ENCODE measurements around the gene CIP2A. TPM values are rescaled to one million over a fixed set of nuclear protein-coding genes. Genes with fewer than 3 reads are reported as not detected.

Gene CIP2A
- total and polyA plus RNA-seq, 2 of the 4 experiments (the other 2 are of a cell fraction): 8.5 to 27.8 TPM

- ChIA-PET CTCF (interaction anchor here (0.6 kb wide), 1 partner anchor 38 kb away, joined by 3 read pairs; no protein-coding TSS in a partner anchor), POLR2A (ENCODE audit: unreplicated experiment) (no interaction called here)
Observed at GRCh38 chr3:108546247-108546646, 43.0 kb downstream of the CIP2A start.

More at GRCh38 chr3:108546247-108546646, 43.0 kb downstream of the CIP2A start:
- Histone ChIP-seq H2AFZ (replicated peaks; ENCODE audit: low read length, poor library complexity) (no peak overlapping the region), H4K5ac (ENCODE audit: low read depth, low read length) (no peak overlapping the region), H3K79me1 (ENCODE audit: low read depth in 1 of 2, low read length in 2 of 2) (peaks cover 0 to 5% of the 10 kb centered on the region in 2 experiments; a peak in 1 of 4 replicates), H3K56ac (ENCODE audit: extremely low read depth, insufficient read depth, low read length) (no peak overlapping the region), H2BK15ac (ENCODE audit: low read depth, low read length) (no peak overlapping the region), H3K36me3 (ENCODE audit: control insufficient read depth, insufficient read depth, low read length) (no peaks in the 10 kb centered on the region), H2BK20ac (ENCODE audit: low read depth, low read length) (no peak overlapping the region), H3K27me3 (ENCODE audit: control insufficient read depth, insufficient read depth, low read length) (no peaks in the 10 kb centered on the region), H4K91ac (ENCODE audit: insufficient read depth, low read depth, low read length) (no peak overlapping the region), H2BK120ac (ENCODE audit: low read depth, low read length) (no peak overlapping the region), H2AK9ac (replicated peaks; ENCODE audit: low read depth, low read length, poor library complexity) (no peak overlapping the region), H2AK5ac (ENCODE audit: low read depth, low read length) (no peak overlapping the region), H3K18ac (ENCODE audit: low read depth, low read length) (no peak overlapping the region), H3K23ac (ENCODE audit: low read depth, low read length) (no peak overlapping the region), H3K9ac (ENCODE audit: low read depth, low read length) (no peak overlapping the region), H3K4ac (ENCODE audit: low read depth, low read length) (no peak overlapping the region), H4K20me1 (ENCODE audit: insufficient read depth, low read length) (no peaks in the 10 kb centered on the region), H3K27ac (ENCODE audit: insufficient read depth, low read length) (peak overlapping the region; percentile 37; the same call in 1 of the 2 replicates), H3K9me3 (ENCODE audit: control insufficient read depth, insufficient read depth, low read length) (no peaks in the 10 kb centered on the region), H2BK5ac (ENCODE audit: low read depth, low read length, poor library complexity, severe bottlenecking) (no peak overlapping the region), H3K4me2 (ENCODE audit: low read depth, low read length) (peak overlapping the region; percentile 69), H3K14ac (replicated peaks; ENCODE audit: low read depth, low read length) (no peak overlapping the region), H4K8ac (ENCODE audit: low read depth in 2 of 2, low read length in 2 of 2) (no peak overlapping the region), H3K4me1 (ENCODE audit: control insufficient read depth, insufficient read depth, low read length) (no peaks in the 10 kb centered on the region), H3K9me1 (ENCODE audit: insufficient read depth, low read length) (peaks cover 5% of the 10 kb centered on the region; the same call in 1 of the 2 replicates), H3K4me3 (ENCODE audit: insufficient read depth, low read depth, low read length) (no peak overlapping the region)
- no CpG with 5 or more reads among the region's 1 CpG for WGBS, 2 experiments (ENCODE audit: extremely low coverage in 2 of 2, insufficient read length in 1 of 2)
- intact Hi-C loops (cut with micrococcal nuclease) (loop anchor here (10.0 kb wide), 1 partner anchor 321 kb away; the partner anchor contains the start of gene IFT57), dilution Hi-C loops (cut with HindIII; ENCODE audit: low sequenced_read_pairs, unreplicated experiment) (no loop called here), in situ Hi-C loops (cut with MboI; ENCODE audit: low sequenced_read_pairs) (no loop called here)
- peak; percentile 4 for DNase-seq
- BruUV-seq (replicated peaks): no TSS peak
- peak; percentile 40 for ATAC-seq (ENCODE audit: low read depth)
- no peak for TF ChIP-seq POLR2A (IDR thresholded peaks at IDR 0.05; ENCODE audit: low read depth, low read length)
